HTR-8/SVneo (cell line): Measurements from ENCODE around the gene DMGDH.
"Not testable (repeated sequence)": the region's sequence is repeated elsewhere in the genome, so short reads cannot be mapped to it uniquely, and the experiment has no call there.

ENCODE experiments used
- DNase-seq: peaks from one replicate; pipeline ENCODE4 v3.0.0; 2011; ENCODE audit warnings: low spot score, mixed read lengths; ENCODE audit not compliant: insufficient read length
- FAIRE-seq: peaks from 2 replicates; lab custom pipeline; 2011; peaks lifted over from hg19 to GRCh38; lab: Jason Lieb, UNC

DMGDH gene

GRCh38 chr5:78983194-78983593 lies 86.3 kb downstream of the DMGDH start:
- DNase-seq, FAIRE-seq: not testable (repeated sequence)

GRCh38 chr5:78979909-78980308 lies 89.6 kb downstream of the DMGDH start:
- no peak for FAIRE-seq

DNA sequence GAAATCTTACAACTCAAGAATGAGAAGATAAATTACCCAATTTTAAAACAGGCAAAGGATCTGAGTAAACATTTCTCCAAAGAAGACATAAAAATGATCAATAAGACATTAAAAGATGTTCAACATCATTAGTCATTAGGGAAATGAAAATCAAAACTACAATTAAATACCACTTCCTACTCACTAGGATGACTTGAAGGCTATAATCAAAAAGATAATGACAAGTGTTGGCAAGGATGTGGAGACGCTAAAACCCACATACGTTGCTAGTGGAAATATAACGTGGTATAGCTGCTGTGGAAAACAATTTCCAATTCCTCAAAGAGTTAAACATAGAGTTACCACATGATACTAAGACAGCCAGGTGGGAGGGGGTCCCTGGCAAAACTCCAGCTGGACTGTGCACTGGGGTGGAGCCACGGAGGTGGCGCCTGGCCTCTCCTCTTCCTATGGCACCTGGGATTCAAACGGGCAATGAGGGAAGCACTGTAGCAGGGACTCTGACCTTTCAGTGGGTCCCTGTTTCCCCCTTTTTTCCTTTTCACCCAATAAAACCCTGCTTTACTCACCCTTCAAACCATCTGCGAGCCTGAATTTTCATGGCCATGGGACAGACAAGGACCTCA lies 90.2 kb downstream of the DMGDH start:
- no peak for FAIRE-seq
- no peak for DNase-seq

More at GRCh38 chr5:78979909-78980308, 89.6 kb downstream of the DMGDH start:
- no peak for DNase-seq

DNA sequence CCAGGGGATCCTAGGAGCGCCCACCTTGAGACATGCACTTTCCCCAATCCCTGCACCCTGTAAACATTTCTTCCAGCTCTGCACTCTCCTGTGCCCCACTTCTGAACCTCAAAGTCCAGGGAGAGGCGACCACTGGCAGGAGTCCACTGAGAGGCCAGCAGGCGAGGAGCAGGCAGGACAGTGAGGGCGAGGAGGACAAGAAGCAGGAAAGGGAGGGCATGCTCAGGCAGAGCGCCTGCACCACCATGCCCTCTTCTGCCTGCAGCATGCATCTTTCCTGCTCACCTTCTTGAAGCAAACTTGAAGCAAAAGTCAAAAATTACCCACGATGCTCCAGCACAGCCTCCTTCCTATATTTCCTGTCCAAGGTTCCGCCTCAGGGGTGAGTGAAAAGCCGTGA lies 94.4 kb downstream of the DMGDH start:
- DNase-seq (no peak), FAIRE-seq (no peak)

DNA sequence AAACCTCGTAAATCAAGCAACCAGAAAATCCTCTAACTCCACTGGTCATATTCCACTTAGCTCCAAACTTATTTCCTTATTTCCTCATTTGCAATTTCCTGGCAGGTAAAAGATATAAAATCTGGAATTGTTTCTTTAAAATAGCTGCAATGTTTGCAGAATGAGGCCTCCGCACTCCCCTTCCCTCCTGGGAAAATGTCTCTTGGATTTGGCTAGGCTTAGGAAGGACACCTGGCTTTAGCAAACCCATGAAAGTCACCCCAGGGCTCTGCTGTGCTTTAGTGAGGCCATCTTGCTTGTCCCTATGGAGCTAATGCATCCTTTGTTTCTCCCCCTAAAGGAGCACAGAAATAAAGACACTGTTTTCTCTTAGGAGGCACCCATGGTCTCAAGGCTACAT lies 94.9 kb downstream of the DMGDH start:
- FAIRE-seq (no peak), DNase-seq (no peak)

- DNase-seq, result no peak
- no peak for FAIRE-seq
Measured at GRCh38 chr5:78974011-78974410, 95.5 kb downstream of the DMGDH start.

- DNase-seq (no peak), FAIRE-seq (no peak)
Measured at GRCh38 chr5:78972654-78973428, 96.6 kb downstream of the DMGDH start.

DNA sequence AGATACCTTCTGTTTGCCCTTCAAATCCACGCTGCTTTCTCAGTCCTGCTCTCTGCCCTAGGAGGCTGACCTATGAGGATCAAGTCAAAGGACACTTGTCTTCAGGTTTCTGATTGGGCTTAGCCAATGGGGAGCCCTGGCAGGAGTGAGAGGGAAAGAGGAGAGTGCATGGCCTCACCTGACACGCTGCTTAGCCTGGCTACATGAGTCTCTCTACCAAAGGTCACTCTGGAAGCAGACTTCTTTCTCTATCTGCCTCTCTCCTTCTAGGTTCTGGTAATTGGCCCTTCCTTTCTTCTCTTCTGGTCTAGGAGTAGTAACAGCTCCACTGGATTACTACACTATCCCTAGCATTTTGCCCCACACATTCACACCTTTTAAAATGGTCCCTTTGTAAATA lies 97.5 kb downstream of the DMGDH start:
- DNase-seq (no peak), FAIRE-seq (no peak)

DNA sequence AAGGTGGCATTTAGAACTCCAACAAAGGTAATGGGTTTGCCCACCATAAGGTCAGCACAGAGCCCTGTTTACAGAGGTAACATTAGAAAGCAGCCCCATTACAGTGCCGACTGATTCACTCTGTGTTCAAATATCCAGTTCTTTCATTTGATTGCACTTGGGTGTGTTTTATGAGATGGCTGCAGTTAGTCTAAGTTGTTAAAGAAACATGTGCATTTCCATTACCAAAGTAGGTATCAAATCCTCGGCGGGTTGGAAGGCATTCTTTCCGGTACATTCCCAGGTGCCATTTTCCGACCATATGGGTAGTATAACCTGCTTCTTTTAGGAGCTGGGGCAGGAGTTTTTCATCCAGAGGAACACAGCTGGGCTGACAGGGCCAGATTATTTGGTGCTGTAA lies 100.7 kb downstream of the DMGDH start:
- FAIRE-seq (no peak), DNase-seq (no peak)

GRCh38 chr5:78964889-78965288 lies 104.6 kb downstream of the DMGDH start:
- FAIRE-seq (no peak), DNase-seq (peak; percentile 51)

DNA sequence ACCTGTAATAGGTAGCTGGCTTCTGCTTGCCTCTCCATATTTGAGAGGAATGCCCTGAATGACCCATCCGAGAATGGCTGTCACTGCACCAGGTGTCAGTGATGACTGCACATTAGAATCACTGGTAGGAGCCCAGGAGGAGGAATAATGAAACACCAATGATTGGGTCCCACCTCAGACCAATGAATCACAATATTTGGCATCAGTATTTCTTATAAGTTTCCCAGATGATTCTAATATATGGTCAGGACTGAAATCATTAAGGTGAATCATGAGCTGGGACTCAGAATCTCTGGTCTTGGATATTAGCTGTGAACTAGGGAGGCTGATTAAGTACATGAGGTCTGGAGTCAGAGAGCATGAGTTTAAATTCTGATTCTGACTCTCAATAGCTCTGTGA lies 107.7 kb downstream of the DMGDH start:
- no peak for FAIRE-seq

DNA sequence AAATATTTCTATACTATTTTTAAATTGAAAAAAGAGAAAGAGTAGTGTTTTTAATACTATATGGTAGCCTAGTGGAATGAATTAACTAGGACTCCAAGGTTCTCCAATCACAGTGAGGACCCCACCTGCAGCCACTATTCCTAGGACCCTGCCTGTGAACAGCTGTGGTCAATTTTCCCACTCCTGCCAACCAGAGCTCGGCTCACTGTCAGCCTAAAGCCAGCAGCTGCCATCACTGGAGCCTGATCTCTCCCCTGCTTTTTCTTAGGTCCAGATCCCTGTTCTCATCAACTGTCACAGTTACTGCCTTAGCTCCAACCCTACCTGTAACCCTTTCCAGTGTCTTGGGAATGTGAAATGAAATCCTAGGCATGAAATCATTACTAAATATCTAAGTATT lies 109.7 kb downstream of the DMGDH start:
- DNase-seq, result no peak
- no peak for FAIRE-seq

More for the DNA sequence above, 107.7 kb downstream of the DMGDH start:
- DNase-seq, result no peak

- DNase-seq (no peak), FAIRE-seq (no peak)
Measured at GRCh38 chr5:78958672-78959445, 110.6 kb downstream of the DMGDH start.

DNA sequence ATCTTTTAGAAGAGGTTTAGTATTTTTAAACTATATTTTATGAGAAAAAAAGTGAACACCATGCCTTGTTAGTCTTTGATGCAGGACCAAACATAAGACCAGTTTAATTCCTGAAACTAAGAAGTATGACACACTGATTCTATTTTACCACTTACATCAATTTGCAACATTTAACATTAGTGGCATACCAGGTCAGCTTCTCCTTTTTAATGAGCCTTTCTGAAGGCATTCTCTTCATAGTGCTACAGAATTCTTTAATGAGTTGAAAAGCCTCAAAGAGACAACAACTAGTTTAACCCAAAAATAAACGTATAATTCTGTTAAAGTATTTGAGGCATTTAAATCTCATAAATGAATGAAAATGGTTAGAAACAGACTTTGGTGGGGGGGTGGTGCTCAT lies 112.6 kb downstream of the DMGDH start:
- FAIRE-seq (no peak), DNase-seq (no peak)

GRCh38 chr5:78953092-78953800 lies 116.2 kb downstream of the DMGDH start:
- FAIRE-seq, result no peak
- DNase-seq, result peak; percentile 10
